HG03520 (cell line): ENCODE results near the gene MCUB.
"Not testable (repeated sequence)": the region's sequence is repeated elsewhere in the genome, so short reads cannot be mapped to it uniquely, and the experiment has no call there.

Experiments
- ATAC-seq: cut with Tn5 transposase; IDR thresholded peaks from one replicate; pipeline ENCODE4 v1.9.1; 2021; ENCODE audit warnings: mild to moderate bottlenecking, moderate library complexity; ENCODE audit not compliant: unreplicated experiment

MCUB gene

GRCh38 chr4:109675843-109676242, 115.8 kb downstream of the MCUB start:
- no peak for ATAC-seq

- ATAC-seq: no peak
Observed at GRCh38 chr4:109676886-109677285, 116.8 kb downstream of the MCUB start.

GRCh38 chr4:109678472-109678871, 118.4 kb downstream of the MCUB start:
- not testable (repeated sequence) for ATAC-seq

- ATAC-seq: not testable (repeated sequence)
Observed at GRCh38 chr4:109678925-109679324, 118.9 kb downstream of the MCUB start.

GRCh38 chr4:109682875-109683274, 122.8 kb downstream of the MCUB start:
- no peak for ATAC-seq

GRCh38 chr4:109683621-109684253, 123.7 kb downstream of the MCUB start:
- ATAC-seq: no peak

- ATAC-seq: no peak
Observed at GRCh38 chr4:109684727-109685126, 124.7 kb downstream of the MCUB start.

- peak; percentile 85 for ATAC-seq
Observed at GRCh38 chr4:109690690-109691410, 130.8 kb downstream of the MCUB start.

- no peak for ATAC-seq
Observed at GRCh38 chr4:109691411-109691920, 131.4 kb downstream of the MCUB start.

- no peak for ATAC-seq
Observed at GRCh38 chr4:109698656-109699055, 138.6 kb downstream of the MCUB start.

GRCh38 chr4:109699553-109700225, 139.6 kb downstream of the MCUB start:
- no peak for ATAC-seq

- ATAC-seq: no peak
Observed at GRCh38 chr4:109701566-109702410, 141.7 kb downstream of the MCUB start.

GRCh38 chr4:109702950-109703663, 143.1 kb downstream of the MCUB start, which contains the start of gene CASP6:
Gene CASP6, minus strand, starts transcription at chr4:109703445. Its CDS starts 50 bp downstream, at chr4:109703395.
- ATAC-seq: peak; percentile 81

- ATAC-seq: no peak
Observed at GRCh38 chr4:109703664-109704361, 143.8 kb downstream of the MCUB start.

GRCh38 chr4:109708435-109708834, 148.4 kb downstream of the MCUB start:
- ATAC-seq: no peak

- ATAC-seq: peak; percentile 92
Observed at GRCh38 chr4:109708990-109709389, 148.9 kb downstream of the MCUB start.

GRCh38 chr4:109713500-109713899, 153.5 kb downstream of the MCUB start:
- no peak for ATAC-seq

- ATAC-seq: no peak
Observed at GRCh38 chr4:109718759-109719158, 158.7 kb downstream of the MCUB start.

- ATAC-seq: no peak
Observed at GRCh38 chr4:109719604-109720003, 159.6 kb downstream of the MCUB start.
